GM21786 (cell line): ENCODE data around the gene THEMIS2.

Experiments
- ATAC-seq: cut with Tn5 transposase; IDR thresholded peaks from one replicate; pipeline ENCODE4 v1.9.1; 2021; ENCODE audit not compliant: unreplicated experiment

The THEMIS2 gene

GRCh38 chr1:27885114-27885528 is 12.8 kb downstream of the THEMIS2 start:
- no peak for ATAC-seq

DNA sequence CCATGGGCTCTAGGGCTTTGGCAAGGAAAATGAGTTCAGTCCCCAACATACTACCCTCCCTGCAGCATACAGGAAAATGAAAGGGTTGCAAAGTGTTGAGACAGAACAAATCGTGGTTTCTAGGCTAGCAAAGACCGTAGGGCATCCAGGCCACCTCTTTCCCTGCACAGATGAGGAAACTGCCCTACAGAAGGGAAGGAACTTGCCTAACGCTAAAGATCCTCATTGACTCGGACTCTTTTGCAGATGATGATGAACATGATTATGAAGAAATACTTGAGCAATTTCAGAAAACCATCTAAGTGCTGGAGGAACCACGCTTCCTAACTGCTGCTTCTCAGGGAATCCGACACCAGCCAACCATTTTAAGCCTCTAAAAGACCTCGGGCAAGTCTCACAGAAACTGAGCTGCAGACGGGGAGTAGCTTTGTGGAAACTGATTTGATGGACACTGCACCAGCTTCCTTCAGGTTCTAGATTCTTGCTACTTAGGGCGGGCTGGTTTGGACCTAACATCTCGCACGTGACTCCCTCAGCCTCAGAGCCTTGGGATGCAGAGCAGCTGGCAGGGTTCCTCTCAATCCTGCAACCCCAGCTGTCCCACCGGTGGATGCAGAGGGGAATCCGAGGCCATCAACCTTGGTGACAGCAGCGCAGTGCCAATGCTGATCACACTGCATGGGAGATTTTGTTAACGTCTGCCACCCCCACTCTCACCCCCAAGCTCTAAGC is 13.4 kb downstream of the THEMIS2 start:
- no peak for ATAC-seq

DNA sequence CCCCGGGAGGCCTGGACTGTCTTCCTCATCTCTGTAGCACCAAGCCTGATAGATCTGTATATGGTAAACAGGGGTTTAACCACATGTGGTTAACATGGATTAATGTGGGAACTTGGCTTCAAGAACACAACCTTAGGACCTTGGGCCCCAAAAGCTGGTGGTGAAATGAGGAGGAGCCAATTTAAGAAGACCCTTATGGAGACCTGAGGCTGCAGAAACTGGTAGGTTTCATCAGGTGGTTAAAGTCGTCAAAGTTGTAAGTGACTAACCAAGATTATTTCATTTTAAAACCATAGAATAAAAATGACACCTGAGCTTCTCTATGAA is 14.0 kb downstream of the THEMIS2 start:
- ATAC-seq: no peak

GRCh38 chr1:27886744-27887143 is 14.4 kb downstream of the THEMIS2 start:
- no peak for ATAC-seq

- no peak for ATAC-seq
These were observed 15.1 kb downstream of the THEMIS2 start for GRCh38 chr1:27887215-27888021.

DNA sequence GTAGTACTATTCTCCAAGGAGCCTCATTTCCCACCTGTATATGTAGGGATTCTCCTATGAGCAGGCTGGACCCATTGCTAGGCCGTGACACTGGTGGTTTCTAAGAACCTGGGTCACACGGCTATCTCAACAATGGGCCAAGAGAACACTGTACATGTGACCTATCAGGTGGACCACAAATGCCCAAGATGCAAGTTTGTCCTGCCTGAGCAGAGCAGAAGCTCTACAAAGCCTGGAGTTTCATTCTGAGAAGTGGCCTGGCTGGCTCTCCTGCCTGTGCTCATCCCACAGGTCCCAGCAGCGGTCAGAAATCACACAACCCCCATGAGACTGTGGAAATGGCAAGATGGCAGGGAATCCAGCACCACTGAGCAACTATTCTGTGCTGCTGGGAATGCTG is 17.2 kb downstream of the THEMIS2 start:
- ATAC-seq: no peak

- peak; percentile 52 for ATAC-seq
These were observed 19.0 kb downstream of the THEMIS2 start for GRCh38 chr1:27891196-27891889.

DNA sequence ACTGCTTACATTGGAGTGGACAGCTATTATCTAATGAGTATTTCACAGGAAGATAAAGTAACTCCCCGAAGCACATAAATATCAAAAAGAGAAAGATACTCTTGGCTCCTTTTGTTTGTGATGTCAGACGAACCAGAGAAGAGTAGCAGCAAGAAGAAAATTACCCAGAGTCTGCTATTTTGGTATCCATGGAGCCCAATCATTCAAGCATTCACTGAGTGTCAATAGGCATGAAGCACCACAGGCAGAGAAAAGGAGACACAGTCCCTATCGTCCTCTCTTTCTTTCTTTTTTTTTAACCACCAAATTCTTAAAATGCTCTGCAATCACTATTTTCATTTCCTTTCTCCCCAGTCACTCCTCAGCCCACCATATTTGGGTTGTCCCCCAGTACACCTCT is 22.2 kb downstream of the THEMIS2 start:
- ATAC-seq: no peak

DNA sequence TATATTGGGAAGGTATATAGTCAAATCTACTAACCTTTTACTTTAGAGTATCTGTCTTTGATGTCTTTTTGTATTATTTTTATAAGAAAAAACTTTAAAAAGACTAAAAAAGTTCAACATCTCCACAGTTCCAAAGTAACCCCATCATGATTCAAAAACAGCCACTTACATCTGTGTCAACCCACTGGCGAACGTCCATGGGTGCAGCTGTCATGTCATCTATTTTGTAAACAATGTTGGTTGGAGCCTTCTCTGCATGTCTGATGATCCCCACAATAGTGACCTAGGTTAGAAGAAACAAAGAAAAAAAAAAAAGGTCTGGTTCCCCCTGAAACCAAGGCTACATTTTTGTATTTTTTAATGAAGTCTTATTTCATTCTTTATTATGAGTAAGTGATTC is 34.4 kb downstream of the THEMIS2 start:
- no peak for ATAC-seq

DNA sequence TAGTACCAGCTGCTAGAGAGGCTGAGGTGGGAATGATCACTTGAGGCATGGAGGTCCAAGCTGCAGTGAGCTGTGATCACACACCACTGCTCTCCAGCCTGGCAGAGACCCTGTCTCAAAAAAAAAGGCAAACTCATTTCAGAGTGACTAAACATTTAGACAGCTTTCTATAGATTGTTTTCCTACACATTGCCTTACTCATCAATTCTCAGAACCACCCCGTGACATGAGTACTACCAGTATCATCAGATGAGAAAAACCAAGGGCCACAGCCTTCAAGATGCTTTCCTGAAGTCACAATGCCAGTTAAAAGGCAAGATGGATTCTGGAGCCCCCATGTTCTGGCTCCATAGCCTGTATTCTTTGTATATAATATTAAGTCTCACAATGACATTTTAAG is 40.1 kb downstream of the THEMIS2 start:
- ATAC-seq: no peak

DNA sequence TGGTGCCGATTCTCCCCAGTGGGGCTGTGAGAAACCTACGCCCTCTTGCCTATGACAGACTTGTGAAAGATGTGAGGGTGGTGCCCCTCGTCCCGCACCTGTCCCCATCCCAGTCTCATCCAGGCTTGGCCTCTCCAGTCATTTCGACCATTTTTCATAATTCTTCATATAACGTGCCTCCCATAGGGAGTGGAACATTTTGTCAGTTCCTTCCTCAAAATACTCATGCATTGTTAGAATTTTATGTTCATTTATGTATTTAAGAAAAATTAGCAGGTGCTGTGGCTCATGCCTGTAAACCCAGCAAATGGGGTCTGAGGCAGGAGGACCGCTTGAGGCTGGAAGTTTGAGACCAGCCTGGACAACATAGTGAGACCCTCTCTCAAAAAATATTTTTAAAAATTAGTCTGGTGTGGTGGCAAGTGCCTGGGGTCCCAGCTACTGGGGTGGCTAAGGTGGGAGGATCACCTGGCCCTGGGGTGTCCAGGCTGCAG is 42.8 kb downstream of the THEMIS2 start:
- ATAC-seq: no peak

GRCh38 chr1:27922272-27922671 is 49.9 kb downstream of the THEMIS2 start:
- ATAC-seq: no peak

DNA sequence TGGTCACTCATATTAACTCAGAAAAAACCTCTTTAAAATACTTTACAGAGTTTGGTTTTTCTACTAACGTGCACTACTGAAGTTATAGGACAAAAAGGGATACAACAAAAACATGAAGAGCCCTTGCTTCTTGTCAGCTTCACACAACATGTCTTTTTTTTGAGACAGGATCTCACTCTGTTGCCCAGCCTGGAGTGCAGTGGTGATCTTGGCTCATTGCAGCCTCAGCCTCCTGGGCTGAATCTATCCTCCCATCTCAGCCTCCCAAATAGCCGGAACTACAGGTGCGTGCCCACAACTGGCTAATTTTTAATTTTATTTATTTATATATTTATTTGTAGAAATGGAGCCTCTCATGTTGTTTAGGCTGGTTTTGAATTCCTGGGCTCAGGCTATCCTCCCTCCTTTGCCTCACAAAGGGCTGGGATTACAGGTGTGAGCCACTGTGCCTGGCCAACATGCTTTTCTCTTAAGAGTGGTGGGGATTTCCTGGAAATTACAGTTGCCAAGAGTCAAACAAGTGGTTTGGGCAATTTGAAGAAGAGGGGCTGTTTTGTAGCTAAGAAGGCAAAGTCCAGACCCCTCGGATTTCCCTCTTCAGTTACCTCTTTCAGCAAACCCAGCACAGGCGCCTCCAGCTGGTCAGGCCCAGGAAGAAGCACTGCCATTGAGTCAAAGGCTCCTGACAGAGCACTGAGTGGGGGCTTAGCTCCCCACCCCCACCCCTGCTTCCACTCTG is 56.0 kb downstream of the THEMIS2 start:
- ATAC-seq: no peak

- ATAC-seq: no peak
These were observed 58.8 kb downstream of the THEMIS2 start for GRCh38 chr1:27931184-27931583.

GRCh38 chr1:27931759-27932158 is 59.4 kb downstream of the THEMIS2 start:
- ATAC-seq: no peak

DNA sequence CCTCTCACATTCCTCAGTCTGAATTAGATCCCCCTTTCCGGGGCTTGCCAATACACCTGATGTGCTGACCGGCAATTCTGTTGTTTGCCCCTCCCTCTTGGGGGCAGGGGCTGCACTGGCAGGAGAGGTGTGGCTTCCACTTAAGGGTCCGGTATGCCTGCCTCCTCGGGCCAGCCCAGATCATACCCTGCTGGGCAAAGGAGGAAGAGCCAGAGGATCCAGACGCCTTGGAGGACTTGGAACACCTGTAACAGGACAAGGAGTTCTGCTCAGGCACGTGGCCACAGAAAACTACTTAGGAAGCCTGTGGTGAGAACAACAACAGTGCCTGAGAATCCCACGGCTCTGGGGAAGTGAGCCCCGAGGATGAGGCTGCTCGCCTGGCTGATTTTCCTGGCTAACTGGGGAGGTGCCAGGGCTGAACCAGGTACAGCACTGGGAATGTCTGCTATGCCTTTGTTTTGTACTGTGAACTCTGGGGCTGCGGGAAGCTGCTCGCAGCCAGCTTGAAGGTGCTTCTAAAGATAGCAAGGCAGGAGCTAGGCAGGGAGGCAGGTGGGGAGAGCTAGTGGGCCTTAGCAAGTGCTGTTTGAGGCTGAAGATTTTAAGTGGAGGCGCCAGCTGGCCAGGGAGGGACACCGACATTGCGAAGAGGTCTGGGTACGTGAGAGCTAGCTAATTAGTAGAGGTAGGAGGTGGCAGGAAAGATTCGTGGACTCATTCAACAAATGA is 62.6 kb downstream of the THEMIS2 start, which contains the start of gene SMPDL3B:
SMPDL3B (plus strand) TSS at position 183 of the 732 bp plus-strand sequence; CDS start at position 367, 184 bp downstream.
- ATAC-seq: no peak

- ATAC-seq: no peak
These were observed 63.4 kb downstream of the THEMIS2 start for GRCh38 chr1:27935721-27936120.
